Activated gamma-delta T cell treated with Interleukin-2 at 50 U/mL for 16 hours (primary cell): ENCODE measurements around the gene ACOXL.
"Not testable (repeated sequence)": the region's sequence is repeated elsewhere in the genome, so short reads cannot be mapped to it uniquely, and the experiment has no call there.

Experiments
- DNase-seq: peaks from one replicate; pipeline ENCODE4 v3.0.0-alpha.2; 2020

The ACOXL gene

DNA sequence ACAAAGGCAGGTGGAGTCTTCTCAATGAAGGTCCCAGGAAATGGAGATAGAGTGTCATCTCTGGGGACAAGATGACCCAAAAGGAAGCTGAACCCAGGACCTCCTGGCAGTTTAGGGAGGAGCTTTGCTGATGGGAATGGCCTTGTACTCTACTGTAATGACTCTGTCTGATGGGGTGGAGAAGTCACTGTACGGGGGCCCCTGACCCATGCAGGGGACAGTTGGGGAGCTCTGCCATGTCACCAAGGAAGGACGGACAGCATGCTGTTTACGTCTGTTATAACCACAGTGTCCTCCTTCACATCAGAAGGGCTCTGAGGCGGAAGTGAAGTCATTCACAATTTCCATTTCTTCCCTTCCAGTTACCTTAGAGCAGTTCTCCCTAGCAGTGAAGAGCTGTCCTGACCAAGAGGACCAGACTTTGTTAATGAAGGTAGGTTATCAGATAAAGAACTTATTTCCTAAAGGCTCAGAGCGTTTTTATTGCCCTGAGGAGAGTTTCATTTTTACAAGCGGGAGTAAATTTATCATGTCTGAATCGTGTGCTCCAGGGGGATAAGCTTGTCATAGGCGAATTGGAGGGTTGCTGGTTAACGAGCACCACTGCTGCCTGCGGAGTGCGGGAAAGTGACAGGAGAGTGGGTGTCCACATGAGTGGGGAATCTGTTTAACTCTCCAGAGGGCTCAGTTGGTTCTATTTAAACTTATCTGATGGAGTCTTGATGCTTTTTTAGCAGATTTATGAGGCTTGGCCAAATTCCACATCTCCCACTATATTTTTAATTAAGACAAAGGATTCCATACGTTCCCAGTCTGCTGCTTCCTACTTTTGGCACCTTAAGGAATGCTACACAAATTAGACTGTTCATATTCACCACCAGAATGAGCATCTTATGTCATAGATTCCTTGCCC, 316.7 kb downstream of the ACOXL start:
- no peak for DNase-seq

DNA sequence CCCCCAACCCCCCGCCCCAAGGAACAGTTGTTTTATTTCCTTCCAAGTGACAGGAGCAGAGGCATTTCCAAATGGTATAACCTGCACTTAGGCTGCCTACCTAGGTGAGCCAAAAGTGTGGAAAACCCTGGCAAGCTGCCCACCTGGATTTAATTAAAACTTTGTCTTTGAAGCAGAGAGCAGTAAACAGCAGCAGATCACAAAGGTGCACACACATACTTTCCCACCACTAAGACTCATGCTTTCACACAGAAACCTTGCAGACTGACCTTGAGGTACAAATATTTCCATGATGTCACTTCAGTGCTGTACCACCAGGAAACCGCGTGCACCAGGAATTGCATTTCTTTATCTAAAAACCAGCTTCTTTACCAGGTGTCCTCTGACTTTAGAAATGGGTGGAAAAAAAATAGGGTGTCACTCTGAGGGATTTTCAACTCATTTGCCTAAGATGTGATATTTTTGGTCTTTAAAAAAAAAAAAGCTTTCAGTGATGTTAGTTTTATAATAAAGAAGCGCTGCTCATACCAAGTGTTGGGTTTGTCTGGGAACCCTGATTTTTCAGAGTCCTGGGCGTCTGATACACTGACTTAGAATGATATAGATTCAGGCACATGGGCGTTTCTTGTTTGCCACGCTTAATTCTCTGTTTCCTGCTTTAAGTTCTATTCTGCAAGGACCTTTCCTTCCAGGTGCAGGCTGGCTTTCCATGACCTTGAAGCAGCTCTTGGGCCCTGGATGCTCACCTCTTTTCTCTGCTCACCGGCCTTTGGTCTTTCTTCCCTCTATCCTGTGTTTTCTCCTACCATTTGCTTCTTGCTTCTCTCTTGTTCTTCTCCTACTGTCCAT, 317.6 kb downstream of the ACOXL start:
- no peak for DNase-seq

DNA sequence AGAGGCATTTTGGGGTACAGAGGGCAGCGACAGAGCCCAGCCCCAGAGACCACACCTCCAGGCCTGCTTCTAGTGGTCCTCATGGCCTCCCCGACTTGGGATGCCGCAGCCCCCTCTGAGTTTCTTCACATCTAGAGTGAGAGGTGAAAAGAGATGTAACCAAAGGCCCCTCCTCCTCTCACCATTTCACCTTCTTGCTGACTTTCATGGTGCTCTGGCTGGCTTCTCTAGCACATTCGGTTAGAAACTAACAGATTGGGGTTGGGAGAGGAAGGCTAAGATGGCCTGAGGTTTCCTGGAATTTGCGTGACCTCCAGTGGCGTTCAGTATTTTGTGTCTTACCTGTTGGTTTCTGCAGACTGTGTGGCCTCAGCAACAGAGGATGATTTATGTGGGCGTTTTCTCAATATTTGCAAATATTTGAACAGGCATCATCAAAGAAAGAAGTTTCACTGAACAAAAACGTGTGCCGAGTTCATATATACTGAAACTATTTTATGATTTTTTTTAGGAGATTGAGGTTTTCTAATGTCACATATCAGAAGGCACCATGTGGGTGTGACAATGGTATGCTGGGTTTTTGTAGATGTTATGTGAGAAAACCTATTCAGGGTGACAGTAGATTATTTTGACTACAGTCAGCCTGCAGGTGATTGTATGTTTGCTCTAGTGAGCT, 318.5 kb downstream of the ACOXL start:
- no peak for DNase-seq

DNA sequence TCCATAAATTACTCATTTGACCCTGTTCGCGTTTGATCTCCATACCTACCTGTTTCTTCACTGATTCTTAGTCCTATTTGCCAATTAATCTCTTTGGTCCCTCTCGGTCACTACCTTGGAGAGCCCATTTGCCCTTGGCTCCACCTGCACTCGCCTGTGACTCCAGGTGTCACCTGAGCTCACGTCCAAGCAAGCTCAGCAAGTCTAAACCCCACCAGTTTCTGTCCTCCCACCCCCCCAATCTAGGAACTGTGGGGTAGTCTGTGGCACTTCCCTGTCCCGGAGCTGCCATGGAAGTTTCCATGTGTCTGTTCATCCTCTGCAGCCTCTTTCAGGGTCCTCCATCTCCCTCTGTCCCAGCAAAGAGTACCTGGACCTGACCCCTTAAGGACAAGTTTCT, 320.2 kb downstream of the ACOXL start:
- no peak for DNase-seq

DNA sequence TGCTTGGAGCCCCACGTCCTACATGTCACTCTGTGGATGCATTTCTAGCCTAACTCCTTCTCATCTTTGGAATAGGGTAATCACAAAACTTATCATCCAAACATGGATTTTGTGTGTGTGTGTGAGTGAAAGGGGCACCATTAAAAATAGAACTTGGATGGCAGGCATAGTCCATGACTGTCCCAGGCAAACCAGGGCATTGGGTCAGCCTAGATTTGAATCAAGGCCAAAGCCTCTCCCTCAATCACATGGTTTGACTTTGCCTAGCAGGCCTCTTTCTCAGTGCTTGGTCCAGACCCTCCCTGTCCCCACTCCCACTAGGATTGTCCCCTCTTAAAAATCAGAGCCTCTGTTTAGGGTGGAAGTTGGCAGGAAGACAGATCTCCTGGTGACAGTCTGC, 320.9 kb downstream of the ACOXL start:
- no peak for DNase-seq

DNA sequence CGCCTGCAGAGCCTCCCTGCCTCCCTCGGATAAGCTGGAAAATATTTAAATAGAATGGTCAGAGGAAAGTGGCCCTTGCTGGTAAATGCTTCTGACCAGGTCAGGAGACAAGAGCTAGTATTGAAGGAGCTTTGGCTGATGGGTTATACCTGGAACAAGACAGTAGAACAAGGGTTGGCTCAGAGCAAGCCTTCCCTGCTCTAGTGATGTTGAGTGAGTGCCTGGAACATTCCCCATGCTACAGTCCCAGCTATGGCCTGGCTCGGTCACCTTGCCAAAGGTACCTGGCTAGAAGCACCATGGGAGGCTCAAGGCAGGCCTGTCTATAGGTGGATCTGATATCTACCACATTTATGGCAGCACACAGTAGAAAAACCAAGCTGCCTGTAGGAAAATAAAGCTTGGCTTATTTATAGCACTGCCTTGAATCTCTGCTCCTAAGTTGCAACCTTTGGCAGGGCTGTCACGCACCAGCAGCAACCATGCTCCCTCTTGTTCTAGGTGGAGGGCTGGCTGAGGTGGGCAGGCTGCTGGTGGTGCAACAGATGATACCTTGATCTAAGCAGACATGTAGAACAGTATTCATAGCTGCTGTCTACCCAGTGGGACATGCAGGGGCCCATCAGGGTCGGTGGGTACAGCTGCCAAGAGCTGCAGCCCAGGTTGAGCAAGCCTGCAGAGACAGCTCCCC, 321.6 kb downstream of the ACOXL start:
- DNase-seq, result no peak

DNA sequence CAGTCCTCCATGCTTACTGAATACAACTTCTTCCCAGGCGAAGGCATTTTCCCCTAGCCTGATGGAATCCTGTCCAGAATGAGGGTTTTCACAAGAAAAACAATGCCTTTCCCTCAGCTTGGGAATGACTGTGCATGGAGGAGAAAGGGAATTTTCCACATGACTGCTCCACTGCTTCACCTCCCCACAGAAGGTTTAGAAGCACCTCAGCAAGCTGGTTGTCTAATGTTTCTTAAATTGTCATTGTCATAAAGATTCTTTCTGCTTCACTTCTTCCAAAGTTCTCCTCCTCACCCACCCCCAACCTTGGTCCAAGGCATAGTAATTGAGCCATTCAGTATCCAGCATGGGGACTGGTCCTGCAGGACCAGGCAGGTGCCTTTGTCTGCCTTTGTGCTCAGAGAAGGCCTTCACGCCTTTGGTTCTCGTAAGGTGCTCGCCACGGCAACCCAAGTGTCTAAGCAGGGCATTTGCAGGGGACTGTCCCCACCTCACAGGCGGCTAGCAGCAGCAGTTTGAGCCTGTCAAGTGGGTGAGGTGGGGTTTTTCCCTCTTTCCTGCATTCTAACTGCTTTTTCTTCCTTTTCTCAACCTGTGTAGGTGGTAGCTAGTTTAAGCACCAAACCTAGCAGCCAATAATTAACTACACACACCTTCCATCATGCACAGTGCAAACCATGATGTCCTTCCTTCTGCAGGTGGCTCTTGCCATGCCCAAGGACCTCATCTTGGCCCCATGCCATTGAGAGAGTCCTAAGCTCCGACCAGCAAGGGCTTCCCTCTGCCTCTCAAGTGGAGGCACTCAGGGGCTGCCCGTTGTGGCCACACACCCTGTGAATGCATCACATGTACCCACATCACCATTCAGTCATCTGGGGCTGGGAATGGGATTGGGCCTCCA, 322.7 kb downstream of the ACOXL start:
- DNase-seq, result no peak

DNA sequence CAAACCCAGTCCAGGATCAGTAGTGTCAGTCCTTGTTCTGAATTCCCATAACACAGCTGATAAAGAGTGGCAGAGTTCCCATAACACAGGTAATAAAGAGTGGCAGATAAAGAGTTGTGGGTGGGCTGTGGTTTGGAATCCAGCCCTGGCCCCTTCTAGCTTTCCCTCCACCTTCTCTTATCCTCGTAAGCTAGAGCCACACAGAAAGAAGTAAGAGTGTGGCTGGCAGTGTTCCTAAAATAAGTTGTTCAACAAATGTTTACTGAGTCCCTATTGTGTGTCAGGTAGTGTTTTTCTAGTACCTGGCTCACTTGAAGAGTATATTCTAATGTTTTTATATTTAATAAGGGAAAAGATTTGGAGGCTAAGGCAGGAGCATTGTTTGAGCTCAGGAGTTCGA, 323.4 kb downstream of the ACOXL start:
- DNase-seq, result no peak

DNA sequence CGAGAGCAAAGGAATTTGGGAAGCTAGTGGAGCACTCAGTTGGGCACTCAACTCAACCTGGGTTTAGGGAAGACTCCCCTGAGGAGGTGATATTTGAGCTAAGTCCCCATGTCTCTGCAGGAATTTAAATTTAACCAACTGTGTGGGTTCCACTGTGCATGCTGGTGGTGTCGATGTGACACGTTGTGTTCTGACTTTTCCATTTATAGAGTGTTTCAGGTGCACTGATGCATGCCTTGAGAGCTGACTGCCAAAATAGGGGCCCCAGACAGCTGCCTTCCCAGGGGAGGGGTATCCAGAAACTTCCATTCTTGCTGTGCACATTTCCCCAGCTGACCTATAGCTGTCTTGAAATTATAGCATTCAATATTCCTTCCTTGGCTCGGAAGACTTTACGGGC, 324.7 kb downstream of the ACOXL start:
- no peak for DNase-seq

DNA sequence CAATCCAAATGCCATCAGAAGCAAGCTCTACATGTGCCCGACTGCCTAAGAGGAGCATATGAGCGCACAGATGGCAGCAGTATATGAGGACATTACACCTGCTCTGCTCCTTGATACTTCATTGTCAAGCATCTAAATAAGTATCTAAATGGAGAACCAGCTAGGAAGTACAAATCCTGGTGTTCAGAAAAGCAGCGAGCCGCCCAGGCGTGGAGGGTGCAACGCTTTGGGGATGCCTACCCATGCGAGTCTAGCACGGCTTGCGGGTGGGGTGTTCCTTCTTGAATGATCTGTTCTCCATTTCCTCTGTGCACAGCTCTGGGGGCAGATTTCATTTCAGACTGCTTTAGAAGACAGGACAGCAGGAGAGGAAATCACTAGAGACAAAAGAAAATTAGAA, 325.3 kb downstream of the ACOXL start:
- DNase-seq, result no peak

DNA sequence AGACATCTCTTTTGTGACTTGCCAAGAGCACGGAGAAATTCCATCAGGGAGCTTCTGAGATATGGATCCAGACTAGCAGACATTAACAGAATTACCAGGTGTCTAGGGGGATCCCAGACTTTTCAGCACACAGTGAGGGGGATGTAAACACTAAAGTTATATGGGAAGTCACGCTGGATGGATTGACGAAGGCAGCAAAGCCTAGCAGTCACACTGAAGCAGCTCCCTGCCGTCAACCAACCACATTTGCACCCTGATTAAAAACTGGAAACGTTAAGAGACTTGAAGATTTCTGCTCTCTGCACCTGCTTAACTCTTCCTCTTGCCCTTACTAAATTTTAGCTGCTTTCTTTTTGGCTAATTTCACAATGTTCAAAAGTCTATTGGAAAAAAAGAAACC, 325.9 kb downstream of the ACOXL start:
- no peak for DNase-seq

DNA sequence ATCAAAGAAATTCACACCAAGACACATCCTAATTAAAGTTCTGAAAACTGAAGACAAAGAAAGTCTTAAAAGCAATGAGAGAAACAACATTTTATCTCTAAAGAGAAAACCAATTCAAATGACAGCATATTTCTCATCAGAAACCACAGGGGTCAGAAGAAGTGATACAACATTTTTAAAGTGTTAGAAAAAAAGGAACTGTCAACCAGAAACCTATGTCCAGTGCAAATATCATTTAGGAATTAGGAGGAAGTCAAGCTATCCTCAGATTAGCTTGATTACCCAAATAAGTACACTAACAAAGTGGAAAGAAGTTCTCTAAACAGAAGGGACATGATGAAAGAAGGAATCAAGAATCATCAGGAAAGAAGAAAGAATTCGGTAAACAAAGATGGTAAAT, 328.8 kb downstream of the ACOXL start:
- DNase-seq, result no peak

DNA sequence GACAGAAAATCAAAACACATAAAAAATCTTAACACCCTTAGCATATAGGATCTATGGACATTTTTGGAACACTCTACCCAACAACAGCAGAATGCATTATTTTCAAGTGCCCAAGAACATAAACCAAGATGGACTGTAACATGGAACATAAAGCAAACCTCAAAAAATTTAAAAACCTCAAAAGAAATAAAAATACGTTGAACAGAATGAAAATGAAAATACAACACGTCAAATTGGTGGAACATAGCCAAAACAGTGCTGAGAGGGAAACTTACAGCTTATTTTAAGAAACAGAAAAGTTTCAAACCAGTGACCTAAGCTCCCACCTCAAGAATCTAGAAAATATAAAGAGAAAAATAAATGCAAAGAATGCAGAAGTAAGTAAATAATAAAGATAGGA, 330.0 kb downstream of the ACOXL start:
- DNase-seq, result no peak

DNA sequence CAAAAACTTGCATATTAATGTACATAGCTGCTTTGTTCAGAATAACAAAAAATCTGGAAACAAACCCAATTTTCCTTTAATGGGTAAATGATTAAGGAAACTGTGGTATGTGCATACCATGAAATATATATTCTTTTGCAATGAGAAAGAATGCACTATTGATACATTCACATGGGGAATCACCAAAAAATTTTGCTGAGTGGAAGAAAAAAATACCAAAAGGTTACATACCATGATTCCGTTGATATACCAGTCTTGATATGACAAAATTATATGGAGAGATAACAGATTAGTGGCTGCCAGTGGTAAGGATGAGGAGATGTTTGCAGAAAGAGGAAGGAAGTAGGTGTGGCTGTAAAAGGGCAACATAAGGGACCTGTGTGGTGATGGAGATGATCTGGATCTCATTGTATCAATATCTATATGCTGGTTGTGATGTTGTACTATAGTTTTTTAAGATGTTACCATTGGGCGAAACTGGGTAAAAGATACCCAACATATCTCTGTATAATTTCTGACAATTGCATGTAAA, 333.8 kb downstream of the ACOXL start:
- DNase-seq, result no peak

DNA sequence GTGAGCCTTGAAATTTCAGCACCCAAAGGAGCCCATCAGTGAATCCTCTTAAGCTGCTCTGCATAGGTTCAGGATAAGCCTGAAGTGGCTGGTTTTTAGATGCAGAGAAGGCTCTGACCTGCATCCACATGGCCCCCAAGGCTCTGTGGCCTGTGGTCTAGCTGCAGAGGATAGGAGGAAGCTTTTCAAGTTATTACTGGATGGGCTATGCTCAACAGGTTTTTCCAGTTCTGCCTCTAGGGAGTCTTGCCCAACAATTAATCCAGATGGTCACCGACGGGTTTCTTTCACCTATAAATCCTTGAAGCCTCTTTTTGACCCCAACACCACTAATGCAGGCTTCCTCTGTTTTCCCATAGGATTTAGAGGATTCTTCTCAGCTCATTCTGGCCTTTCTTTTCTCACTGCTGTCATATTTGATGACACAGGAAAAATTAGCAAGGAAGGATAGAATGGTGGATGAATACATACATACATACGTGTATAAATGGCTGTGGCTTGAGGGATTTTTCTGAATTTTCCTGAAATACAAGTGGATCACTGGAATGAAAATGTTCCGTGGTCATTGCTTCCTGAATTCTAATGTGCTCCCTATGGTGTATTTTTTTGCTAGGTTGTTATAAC, 336.2 kb downstream of the ACOXL start:
- no peak for DNase-seq

DNA sequence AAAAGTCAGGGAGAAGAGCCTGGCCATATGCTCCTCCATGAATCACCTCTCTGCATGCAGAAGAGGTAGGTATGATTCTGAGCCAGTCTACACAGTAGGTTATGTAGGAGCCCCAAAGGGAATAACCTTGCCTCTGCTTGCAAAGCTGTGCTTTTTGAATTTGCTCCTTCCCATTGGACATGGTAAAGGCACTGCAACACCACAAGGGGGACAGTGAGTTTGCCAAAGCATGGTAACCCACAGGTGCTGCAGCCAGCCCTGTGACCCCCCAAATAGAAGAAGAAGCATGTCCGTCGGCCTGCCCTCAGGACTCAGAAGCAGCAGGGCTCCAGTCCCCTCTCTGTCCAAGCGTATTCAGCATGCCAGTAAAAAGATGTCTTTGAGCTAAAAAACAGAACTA, 337.3 kb downstream of the ACOXL start:
- no peak for DNase-seq

DNA sequence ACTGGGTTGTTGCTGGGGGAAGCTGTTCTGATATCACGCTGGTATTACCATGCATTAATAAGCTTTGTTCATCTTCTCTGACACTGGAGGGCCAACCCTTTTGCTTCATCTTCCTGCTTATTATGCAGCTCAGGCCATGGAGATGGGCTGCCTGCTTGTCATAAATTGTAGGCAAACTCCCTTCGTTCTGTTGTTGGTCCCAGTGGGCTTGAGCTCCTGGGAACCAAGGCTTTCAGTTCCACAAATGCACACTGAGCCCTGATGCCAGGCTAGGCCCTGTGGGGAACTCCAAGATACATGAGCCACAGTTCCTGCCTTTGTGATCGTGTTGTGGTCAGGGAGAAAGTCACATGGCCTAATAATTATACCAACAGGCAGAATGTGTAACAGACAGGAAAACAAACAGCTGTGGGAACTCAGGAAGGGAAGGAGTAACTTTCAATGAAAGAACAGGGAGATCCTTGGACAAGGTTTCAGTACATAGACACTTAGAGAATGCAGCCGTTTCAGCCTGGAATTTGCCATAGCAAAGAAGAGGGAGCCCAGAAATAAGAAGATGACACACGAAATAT, 339.3 kb downstream of the ACOXL start:
- DNase-seq, result no peak

DNA sequence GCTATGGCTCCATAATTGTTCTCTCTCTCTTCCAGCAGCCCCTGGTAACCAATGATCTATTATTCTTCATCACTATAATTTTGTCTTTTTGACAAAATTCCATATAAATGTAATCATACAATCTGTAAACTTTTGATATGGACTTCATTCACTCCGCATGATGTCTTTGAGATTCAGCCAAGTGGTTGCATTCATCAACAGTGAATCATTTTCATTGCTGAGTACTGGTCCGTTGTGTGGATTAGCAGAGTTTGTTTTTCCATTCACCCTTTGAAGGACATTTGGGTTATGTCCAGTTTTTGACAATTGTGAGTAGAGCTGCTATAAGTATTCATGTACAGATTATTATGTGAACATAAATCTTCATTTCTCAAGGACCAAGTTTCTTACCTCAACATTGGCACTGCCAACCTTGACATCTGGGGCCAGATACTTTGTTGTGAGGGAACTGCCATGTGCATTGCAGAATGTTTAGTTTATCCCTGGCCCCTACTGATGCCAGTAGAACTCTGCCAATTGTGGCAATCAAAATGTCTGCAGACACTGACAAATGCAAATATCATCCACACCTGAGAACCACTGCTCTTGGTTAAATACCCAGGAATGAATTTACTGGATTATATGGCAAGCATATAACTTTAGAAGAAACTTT, 340.0 kb downstream of the ACOXL start:
- no peak for DNase-seq

DNA sequence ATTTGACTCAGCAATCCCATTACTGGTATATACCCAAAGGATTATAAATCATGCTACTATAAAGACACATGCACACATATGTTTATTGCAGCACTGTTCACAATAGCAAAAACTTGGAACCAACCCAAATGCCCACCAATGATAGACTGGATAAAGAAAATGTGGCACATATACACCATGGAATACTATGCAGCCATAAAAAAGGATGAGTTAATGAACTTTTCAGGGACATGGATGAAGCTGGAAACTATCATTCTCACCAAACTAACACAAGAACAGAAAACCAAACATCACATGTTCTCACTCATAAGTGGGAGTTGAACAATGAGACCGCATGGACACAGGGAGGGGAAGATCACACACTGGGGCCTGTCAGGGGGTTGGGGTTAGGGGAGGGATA, 350.3 kb downstream of the ACOXL start:
- not testable (repeated sequence) for DNase-seq

DNA sequence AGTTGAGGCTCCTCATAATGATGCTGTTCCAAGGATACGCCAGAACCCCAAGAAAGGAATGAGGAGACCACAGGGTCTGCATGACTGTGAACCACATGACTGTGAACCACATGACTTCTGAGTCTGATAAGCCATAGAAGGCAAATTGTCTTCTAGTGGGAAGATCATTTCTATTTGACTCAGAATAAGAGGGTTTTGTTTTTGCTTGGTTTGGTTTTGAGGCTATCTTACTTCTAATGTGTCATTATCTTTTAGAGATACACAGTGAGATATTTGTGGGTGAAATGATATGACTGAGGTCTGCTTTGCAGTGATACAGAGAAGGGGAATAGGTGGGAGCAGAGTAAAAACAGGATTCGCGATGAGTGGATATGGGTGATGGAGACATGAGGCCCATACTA, 359.4 kb downstream of the ACOXL start:
- DNase-seq, result no peak
